Measurements from ENCODE around the gene LRRC23.

LRRC23 gene

GRCh38 chr12:6921996-6922946 lies 17.6 kb downstream of the LRRC23 start:
- FAIRE-seq (no peak), DNase-seq (ENCODE audit: insufficient read length, low spot score) (no peak)
- no peak for TF ChIP-seq POLR2A (IDR thresholded peaks at IDR 0.05; ENCODE audit: low read depth, low read length)

- no peak for TF ChIP-seq POLR2A (IDR thresholded peaks at IDR 0.05; ENCODE audit: low read depth, low read length)
- FAIRE-seq (no peak), DNase-seq (ENCODE audit: insufficient read length, low spot score) (no peak)
These were observed 18.5 kb downstream of the LRRC23 start for GRCh38 chr12:6923003-6923732.

- TF ChIP-seq POLR2A (IDR thresholded peaks at IDR 0.05; ENCODE audit: low read depth, low read length): no peak
- DNase-seq (ENCODE audit: insufficient read length, low spot score) (no peak), FAIRE-seq (no peak)
These were observed 19.2 kb downstream of the LRRC23 start for GRCh38 chr12:6923851-6924250.

DNA sequence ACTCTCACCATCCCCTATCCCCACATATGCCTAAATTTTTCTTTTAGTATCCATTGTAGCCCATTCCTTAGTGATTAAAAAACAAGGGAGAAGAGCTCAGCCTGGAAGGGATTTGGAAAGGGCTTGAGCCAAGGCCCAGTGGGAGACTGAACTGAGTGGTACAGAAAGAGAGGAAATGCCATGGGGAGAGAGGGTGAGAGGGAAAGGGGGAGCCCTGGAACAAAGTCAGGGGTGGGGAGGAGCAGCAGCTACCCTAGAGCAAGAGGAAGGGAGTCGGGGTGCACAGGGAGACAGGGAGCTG lies 20.6 kb downstream of the LRRC23 start:
- no peak for FAIRE-seq
- TF ChIP-seq POLR2A (IDR thresholded peaks at IDR 0.05; ENCODE audit: low read depth, low read length): peak; percentile 34; the same call in 1 of the 2 replicates
- no peak for DNase-seq (ENCODE audit: insufficient read length, low spot score)

- peak; percentile 79 for FAIRE-seq
- peak; percentile 89 for DNase-seq (ENCODE audit: insufficient read length, low spot score)
- TF ChIP-seq POLR2A (IDR thresholded peaks at IDR 0.05; ENCODE audit: low read depth, low read length): peak; percentile 36
These were observed 21.1 kb downstream of the LRRC23 start for GRCh38 chr12:6925540-6926279.

- peak; percentile 36; the same call in 1 of the 2 replicates for TF ChIP-seq POLR2A (IDR thresholded peaks at IDR 0.05; ENCODE audit: low read depth, low read length)
- no peak for DNase-seq (ENCODE audit: insufficient read length, low spot score)
- no peak for FAIRE-seq
These were observed 22.9 kb downstream of the LRRC23 start, which contains the start of gene ATN1 for GRCh38 chr12:6927379-6928021. Gene ATN1 (plus strand): TSS chr12:6927959. CDS start chr12:6934002, 6,043 bp downstream.

GRCh38 chr12:6928022-6928702 lies 23.5 kb downstream of the LRRC23 start:
- DNase-seq (ENCODE audit: insufficient read length, low spot score): no peak
- no peak for FAIRE-seq
- no peak for TF ChIP-seq POLR2A (IDR thresholded peaks at IDR 0.05; ENCODE audit: low read depth, low read length)

DNA sequence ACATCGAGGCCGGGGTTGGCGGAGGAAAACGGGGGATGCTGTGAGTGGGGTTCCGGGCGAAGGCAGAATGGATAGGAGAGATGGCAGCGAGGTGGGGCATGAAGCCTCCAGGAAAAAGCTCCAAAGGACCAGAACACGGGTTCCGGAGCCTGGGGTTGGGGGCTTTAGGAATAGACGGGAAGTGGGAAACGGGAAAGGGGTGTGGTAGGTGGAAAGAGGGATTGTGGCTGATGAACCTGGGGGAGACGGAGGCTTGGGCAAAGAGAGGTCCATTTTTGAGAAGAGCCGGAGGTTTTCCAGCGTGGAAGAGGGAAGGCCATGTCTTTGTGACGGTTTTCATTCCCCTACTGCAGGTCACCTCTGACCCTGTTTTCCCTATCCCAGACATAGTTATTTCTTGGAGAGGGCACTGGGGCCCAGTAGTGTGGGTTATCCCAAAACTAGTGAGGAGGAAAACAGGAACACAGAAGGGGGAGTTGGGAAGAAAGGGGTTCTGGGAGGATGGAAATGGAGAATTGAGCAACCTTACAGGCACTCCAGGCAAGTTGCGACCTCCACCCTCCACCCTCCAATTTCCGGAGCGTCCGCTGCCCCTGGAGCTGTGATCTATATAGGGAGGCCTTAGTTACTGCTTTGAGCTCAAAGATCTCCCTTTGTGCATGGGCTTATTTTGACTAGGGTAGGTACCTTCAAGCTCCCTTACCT lies 24.2 kb downstream of the LRRC23 start:
- DNase-seq (ENCODE audit: insufficient read length, low spot score): no peak
- FAIRE-seq: no peak
- TF ChIP-seq POLR2A (IDR thresholded peaks at IDR 0.05; ENCODE audit: low read depth, low read length): no peak

GRCh38 chr12:6929466-6930452 lies 25.1 kb downstream of the LRRC23 start:
- no peak for TF ChIP-seq POLR2A (IDR thresholded peaks at IDR 0.05; ENCODE audit: low read depth, low read length)
- no peak for DNase-seq (ENCODE audit: insufficient read length, low spot score)
- FAIRE-seq: no peak

DNA sequence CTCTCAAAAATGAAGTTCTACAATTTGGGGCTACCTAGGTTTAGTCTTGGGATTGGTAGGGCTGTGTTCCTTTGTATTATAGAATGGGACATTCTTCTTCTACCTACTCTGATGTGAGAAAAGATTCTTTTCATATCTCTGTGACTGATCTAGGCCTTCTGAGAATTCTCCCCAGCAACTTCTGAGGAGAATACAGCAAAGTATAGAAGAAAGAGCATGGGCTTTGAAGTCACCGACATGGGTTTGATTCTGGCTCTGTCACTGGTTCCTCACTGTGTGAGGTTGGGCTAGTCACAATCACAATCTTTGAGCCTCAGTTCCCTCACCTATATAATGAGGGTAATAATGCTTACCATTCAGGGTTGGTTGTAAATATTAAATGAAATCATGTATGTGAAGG lies 28.1 kb downstream of the LRRC23 start:
- FAIRE-seq (no peak), DNase-seq (ENCODE audit: insufficient read length, low spot score) (no peak)
- TF ChIP-seq POLR2A (IDR thresholded peaks at IDR 0.05; ENCODE audit: low read depth, low read length): no peak

DNA sequence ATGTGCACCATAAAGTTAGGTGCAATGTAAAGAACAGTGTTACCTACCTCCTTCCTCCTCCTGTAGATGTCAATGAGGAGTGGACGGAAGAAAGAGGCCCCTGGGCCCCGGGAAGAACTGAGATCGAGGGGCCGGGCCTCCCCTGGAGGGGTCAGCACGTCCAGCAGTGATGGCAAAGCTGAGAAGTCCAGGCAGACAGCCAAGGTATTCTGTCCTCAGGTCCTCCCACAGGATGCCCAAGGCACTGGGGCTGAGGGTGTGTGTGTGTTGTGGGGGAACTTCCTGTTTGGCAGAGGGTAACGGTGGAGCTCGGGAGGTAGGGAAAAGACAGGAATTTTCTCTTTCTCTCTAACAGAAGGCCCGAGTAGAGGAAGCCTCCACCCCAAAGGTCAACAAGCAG lies 29.5 kb downstream of the LRRC23 start:
- no peak for FAIRE-seq
- TF ChIP-seq POLR2A (IDR thresholded peaks at IDR 0.05; ENCODE audit: low read depth, low read length): no peak
- DNase-seq (ENCODE audit: insufficient read length, low spot score): no peak

Data from H54 (cell line).